NCI-H526 (cell line): ENCODE measurements around the gene TCF20.

Experiments used
- DNase-seq, 2 experiments: peaks; one replicate each; lab custom pipeline; 2025; lab: John Stamatoyannopoulos, UW

TCF20 gene

DNA sequence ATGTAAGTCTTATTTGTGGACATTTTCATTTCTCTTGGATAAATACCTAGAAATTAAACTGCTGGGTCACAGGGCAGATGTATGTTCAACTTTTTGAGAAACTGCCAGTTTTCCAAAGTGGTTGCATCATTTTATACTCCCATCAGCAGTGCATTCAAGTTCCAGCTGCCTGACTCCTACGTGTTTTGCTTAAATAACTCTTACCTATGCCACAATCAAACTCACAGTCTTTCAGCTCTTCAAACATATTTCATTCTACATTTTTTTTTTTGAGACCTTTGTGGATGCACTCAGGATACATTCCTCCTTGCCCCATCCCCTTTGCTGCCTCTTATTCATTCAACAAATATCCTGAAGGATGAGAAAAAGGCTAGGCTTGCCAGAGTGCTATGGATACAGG lies 9.2 kb downstream of the TCF20 start:
- DNase-seq = no peak

DNA sequence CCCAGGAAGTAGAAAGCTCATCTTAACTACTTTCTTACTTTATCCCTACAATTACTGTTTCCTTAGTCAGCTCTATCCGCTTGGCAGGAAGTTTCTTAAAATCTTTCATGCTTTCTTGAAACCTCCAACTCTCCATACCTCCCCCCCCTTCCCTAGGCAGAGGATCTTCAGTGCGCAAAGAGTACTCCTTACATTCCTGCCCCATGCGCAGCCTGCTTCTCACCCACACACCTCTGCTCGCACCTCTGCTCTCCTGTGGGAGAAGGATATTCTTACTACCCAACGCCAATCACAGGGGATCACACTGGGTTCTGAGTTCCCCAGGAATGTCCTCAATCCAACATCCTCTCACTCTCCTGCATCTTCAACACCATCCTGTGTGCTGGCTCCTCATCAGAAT lies 12.3 kb downstream of the TCF20 start:
- DNase-seq = no peak

DNA sequence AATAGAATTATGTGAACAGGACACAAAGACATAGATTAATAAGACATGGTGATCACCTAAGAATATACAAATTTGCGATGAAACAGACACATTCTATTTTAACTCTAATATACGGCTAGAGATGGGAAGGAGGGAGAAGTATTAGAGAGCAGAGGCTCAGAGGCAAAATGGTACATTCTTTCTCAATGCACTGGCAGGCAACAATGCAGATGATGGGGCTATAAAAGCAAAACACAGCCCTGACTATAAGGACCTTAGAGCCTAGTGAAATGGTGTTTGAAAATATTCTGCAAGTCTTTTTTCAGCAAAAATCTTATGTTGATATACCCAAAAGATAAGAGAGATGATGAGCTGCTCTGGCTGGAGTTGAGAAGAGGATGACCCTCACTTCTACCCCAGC lies 13.1 kb downstream of the TCF20 start:
- DNase-seq = no peak

DNA sequence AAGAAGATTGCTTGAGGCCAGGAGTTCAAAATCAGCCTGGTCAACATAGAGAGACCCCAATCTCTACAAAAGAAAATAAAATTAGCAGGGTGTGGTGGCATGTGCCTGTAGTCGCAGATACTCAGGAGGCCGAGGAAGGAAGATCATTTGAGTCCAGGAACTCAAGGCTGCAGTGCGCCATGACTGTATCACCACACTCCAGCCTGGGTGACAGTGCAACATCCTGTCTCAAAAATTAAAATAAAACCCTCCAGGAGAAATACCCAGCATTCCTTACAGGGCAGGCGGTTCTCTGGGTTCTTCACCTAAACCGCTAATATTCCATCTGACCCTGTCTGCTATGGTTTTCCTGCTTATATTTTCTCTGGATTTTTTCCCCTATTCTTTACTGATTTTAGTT lies 13.5 kb downstream of the TCF20 start:
- no peak for DNase-seq

DNA sequence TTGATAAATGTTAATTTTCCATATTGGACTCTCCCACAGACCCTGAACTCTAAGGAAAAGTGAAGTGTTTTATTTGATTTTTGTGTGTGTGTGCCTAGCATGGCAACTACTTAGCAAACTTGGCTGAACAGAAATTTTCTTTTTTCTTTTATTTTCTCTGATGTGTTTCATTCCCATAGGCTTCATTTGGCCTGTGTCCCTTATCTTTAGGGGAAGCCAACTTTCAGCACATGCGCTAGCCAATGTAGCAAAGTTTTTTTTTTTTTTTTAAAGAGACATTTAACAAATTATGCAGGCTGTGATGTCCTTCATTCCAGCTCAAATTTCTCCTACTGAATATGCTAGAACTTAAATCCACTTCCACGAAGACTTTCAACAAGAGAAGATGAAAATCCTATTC lies 14.2 kb downstream of the TCF20 start:
- no peak for DNase-seq

DNA sequence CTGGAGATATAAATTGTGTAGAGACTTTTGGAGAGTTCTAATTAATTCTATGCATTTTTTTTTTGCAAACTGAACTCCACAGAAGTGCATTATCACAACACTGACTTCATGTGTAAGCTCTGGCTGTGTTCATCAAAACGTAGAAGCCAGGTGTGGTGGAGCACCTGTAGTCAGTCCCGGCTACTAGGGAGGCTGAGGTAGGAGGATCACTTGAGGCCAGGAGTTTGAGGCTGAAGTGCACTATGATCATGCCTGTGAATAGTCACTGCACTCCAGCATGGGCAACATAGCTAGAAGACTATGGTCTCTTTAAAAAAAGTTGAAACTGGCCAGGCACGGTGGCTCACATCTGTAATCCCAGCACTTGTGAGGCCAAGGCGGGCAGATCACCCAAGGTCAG lies 20.6 kb downstream of the TCF20 start:
- no peak for DNase-seq

DNA sequence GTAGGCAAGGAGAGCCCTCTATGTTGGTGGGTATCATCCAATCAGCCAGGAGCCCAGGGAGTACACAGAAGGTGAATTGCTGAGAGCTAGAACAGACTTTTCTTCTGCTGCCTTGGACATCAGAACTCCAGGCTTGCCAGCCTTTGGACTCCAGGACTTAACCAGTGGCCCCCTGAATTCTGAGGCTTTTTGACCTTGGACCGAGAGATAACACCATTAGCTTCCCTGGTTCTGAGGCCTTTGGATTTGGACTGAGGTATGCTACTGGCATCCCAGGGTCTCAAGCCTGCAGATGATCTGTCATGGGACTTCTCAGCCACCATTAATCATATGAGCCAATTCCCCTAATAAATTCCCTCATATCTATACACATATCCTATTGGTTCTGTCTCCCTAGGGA lies 21.5 kb downstream of the TCF20 start:
- no peak for DNase-seq

DNA sequence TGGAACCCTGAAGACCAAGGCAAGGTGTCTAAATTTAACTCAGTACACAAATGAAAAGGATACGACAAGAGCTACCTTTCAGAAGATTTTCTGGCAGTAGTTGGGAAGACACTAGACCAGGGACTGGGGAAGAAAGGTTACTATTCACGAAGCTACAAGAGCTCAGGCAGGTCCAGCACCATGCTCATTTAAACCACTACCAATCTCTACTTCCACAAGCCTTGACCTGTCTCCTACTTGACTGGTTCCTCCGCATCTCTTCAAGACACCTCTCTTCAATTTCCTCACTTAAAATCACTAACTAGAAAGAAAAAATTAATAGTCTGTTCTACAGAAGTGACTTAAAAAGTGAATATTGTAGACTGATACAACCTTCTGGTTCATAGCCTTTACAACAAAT lies 22.9 kb downstream of the TCF20 start:
- no peak for DNase-seq

DNA sequence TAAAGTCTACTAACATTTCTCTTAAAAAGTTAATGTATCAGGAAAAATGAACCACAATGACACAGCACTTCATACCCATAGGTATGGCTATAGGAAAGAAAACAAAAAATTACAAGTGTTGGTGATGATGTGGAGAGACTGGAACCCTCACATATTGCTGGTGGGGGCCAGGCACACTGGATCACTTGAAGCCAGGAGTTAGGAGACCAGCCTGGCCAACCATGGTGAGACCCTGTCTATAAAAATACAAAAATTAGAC lies 26.7 kb downstream of the TCF20 start:
- no peak for DNase-seq

DNA sequence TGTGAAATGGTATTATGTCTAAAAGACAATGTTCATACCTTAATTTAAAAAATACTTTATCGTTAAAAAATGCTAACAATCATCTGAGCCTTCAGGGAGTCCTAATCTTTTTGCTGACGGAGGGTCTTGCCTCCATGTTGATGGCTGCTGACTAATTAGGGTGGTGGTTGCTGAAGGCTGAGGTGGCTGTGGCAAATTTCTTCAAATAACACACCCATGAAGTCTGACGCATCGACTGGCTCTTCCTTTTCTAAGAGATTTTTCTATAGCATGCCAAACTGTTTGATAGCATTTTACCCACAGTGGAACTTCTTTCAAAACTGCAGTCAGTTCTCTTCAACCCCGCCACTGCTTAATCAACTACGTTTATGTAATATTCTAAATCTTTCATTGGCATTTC lies 33.6 kb downstream of the TCF20 start:
- DNase-seq = no peak

DNA sequence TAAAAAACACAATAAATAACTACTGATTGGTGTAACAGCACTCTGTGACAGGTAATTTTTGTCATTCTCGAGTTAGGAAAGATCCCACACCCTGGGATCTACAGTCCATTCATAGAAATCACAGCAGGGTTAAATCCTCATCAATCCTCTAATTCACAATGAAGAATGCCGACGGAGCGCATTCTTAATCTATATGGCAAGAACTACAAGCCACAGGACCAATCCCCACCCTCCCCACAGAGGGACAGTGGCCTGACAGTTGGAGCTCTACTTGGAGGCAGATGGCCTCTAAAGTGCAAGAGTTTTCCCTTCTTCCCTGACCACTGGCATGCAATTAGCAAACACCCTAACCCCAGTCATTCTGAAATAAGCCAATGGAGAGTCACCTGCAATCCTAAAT lies 34.2 kb downstream of the TCF20 start:
- no peak for DNase-seq

DNA sequence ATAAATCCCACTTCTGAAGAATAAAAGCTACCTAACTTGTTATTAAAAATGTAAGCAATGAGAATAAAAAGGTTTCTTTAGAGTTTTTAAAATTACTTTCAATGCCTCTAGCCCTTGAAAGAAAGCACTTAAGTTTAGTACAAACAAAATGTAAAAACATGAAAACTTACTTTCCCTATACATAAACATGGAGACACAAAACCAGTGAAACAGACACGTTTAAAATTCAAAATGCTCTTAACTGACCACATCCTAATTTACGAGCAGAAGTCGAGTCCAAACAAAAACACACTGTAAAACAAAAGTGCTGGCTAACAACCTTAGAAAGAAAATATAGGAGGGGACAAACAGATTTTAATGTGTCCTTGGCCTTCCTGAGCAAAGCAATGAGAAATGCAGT lies 36.6 kb downstream of the TCF20 start:
- DNase-seq = no peak

DNA sequence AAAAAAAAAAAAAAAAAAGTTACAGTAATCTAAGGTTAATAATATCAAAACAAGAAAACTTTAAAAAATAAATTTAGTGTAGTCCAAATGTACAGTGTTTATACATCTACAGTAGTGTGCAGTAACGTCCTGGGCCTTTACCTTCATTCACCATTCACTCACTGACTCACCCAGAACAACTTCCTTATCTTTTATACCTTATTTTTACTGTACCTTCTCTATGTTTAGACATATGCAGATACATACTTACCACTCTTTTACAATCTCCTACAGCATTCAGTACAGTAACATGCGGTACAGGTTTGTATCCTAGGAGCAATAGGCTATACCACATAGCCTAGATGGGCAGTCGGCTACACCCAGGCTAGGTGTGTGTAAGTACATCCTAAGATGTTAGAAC lies 38.5 kb downstream of the TCF20 start:
- no peak for DNase-seq

DNA sequence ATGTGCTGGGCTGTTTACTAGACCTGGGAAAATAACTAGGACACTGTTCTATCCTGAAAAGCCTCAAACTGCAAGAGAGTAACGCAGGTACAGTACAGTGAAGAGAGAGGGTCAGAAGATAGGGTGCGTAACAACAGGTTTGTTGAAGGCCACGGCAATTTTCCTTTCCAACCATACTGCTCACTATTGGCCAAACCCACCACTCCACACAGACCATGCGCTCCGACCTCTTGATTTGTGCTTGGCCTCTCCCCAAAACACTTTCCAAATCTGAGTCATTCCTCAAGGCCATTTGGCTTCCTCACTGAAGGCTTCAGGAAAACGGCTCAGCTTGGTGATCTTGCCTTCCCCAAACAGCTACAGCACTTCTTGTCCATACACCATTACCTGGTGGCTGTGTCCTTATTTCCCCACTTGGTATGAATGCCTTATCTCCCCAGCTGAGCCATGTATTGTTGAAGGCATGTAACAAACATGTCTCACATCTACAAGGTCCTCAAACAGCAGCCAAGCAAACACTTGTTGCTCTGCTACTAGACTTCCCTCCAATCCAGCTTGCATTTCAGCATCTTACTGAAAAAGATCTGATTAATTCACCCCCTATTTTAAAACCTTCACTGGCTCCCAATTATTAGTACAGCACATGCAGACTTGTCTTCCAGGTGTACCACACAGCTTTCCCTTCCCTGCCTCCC lies 40.9 kb downstream of the TCF20 start:
- DNase-seq = no peak

DNA sequence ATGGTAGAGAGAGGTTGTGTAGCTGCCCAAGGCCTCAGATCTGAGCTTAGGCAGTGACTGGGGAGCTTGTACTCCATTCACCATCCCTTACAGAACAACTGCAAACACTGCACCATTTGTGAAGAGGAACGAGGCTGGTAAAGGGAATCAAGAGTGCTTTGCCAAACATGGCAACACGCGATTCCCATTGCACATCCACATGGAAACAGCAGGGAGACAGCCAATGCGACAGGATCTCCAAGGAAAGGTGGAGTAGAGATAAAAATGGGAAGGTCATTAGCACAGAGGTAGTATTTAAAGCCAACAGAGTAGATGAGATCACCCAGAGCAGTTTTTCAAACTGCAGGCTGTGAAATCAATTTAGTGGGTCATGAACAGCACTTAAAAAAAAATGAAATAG lies 42.0 kb downstream of the TCF20 start:
- DNase-seq = no peak

DNA sequence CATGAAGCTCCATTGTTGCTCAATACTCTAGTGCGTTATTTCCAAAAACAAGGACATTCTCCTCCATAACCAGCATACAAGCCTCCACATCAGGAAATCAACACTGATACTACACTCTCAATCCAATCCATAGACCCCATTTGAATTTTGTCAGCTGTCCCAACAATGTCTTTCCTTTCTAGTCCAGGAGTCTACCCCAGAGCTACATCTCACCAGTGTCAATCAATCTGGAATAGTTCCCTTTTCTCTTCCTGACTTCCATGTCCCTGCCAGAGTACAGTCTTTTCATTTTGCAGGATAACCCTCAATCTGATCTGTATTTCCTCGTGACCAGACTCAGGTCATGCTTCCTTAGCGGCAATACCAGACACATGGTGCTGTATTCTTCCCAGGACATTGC lies 43.0 kb downstream of the TCF20 start:
- DNase-seq = no peak

DNA sequence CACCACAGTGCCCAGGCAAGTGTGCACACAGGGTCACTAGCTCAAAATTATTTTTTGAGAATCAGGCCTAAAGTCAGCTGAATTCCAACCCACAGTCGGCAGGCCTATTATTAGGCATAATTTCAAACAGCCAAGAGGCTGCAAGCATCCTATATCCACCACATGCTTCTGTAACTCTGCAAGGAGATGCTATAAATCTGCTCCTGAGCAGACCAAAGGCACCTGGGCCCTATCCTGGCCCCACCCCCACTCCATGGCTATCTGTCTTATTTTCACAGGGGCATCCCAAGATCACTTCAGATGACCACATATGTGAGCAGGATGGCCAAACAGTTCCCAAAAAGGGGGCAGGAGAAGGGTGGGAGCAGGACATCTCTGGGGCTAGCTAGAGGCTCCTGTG lies 44.6 kb downstream of the TCF20 start:
- DNase-seq = no peak

DNA sequence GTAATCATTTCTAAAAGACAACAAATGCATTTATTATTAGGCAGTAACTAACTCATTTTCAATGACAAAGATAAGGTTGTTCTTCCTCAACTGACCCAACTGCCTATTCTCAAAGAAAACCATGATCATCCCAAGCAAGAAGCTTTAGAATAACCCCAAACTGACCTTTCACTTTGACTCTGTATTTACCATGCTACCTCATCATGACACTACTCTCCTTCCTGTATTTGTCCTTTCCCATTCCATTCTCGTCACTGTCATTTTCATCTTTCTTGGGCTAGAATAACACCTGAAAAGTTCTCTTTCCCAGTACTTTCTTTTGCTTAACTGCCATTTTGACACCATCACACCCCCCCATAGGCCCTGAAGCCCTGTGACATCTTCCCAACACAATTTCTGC lies 48.3 kb downstream of the TCF20 start:
- DNase-seq = no peak
